ENCODE measurements around the gene MYPN.

- no peak for TF ChIP-seq POLR2A (IDR thresholded peaks at IDR 0.05; ENCODE audit: low read length)
- TF ChIP-seq GATA1 (IDR thresholded peaks at IDR 0.05; ENCODE audit: low read depth, low read length), result no peak
Observed at GRCh38 chr10:68247931-68248330, 138.6 kb downstream of the MYPN start.

All from erythroblast (primary cell).